HCT116 (cell line): ENCODE data around the gene PRELID1.

Experiments
- ATF3 ChIP-seq: IDR thresholded peaks from 2 replicates; pipeline ENCODE4 v1.6.1; 2012
- CEBPB ChIP-seq: IDR thresholded peaks from 2 replicates; pipeline ENCODE4 v1.6.1; 2012; ENCODE audit warnings: low read depth
- CTCF ChIP-seq, 3 experiments: fragments of 200-600 bp in 1 of 3; sonication (generic) in 1 of 3; IDR thresholded peaks in 2 of 3; conservative IDR thresholded peaks in 1 of 3; 2 replicates each; pipeline ENCODE4 v1.5.1; 2012 to 2017; ENCODE audit warnings: low read depth in 2 of 3, low read length in 2 of 3, antibody characterized with exemption in 1 of 3, borderline replicate concordance in 1 of 3, control low read depth in 1 of 3, mild to moderate bottlenecking in 1 of 3, mixed read lengths in 1 of 3, mixed run types in 1 of 3, moderate library complexity in 1 of 3; ENCODE audit not compliant: insufficient read depth in 1 of 3
- EZH2 ChIP-seq: fragments of 200-600 bp; sonication (generic); IDR thresholded peaks from 2 replicates; pipeline ENCODE4 v1.6.1; 2017; ENCODE audit warnings: antibody characterized with exemption, mixed run types
- MAX ChIP-seq: IDR thresholded peaks from 2 replicates; pipeline ENCODE4 v1.6.1; 2012
- POLR2A ChIP-seq: IDR thresholded peaks from 2 replicates; pipeline ENCODE4 v1.7.0; 2011; ENCODE audit warnings: borderline replicate concordance; ENCODE audit not compliant: insufficient read depth, insufficient read length; ENCODE audit errors: extremely low read depth
- POLR2AphosphoS5 ChIP-seq: IDR thresholded peaks from 2 replicates; pipeline ENCODE4 v1.6.1; 2011; ENCODE audit warnings: mild to moderate bottlenecking, low read depth, low read length, moderate library complexity
- REST ChIP-seq: IDR thresholded peaks from 2 replicates; pipeline ENCODE4 v1.6.1; 2012; ENCODE audit warnings: low read depth
- SIN3A ChIP-seq: IDR thresholded peaks from 2 replicates; pipeline ENCODE4 v1.6.1; 2012; ENCODE audit warnings: low read depth
- SP1 ChIP-seq: IDR thresholded peaks from 2 replicates; pipeline ENCODE4 v1.6.1; 2012; ENCODE audit warnings: low read depth
- ZFX ChIP-seq: fragments of 450-650 bp; IDR thresholded peaks from 2 replicates; pipeline ENCODE4 v1.6.1; 2017
- ZNF274 ChIP-seq: fragments of 200-500 bp; sonication (Bioruptor generic); IDR thresholded peaks from 2 replicates; pipeline ENCODE4 v1.6.1; 2014; ENCODE audit warnings: mild to moderate bottlenecking, low read depth, low read length, inconsistent platforms

- no peak for TF ChIP-seq CTCF (IDR thresholded peaks at IDR 0.05 in 2 of 3, conservative IDR thresholded peaks at IDR 0.05 in 1 of 3; ENCODE audit: borderline replicate concordance in 1 of 3, insufficient read depth in 1 of 3, low read depth in 2 of 3, low read length in 2 of 3)
- TF ChIP-seq POLR2AphosphoS5: no peak
- no peak for TF ChIP-seq SIN3A
- no peak for TF ChIP-seq CEBPB
- no peak for TF ChIP-seq EZH2
- TF ChIP-seq POLR2A: no peak
- no peak for TF ChIP-seq SP1
- no peak for TF ChIP-seq REST
- TF ChIP-seq ZFX: no peak
- no peak for TF ChIP-seq ZNF274
- no peak for TF ChIP-seq MAX
- TF ChIP-seq ATF3: no peak
These were observed 44.1 kb downstream of the PRELID1 start for GRCh38 chr5:177347699-177348098.
